GM18873 (cell line): ENCODE results near the gene RRAS.
"Not testable (repeated sequence)": the region's sequence is repeated elsewhere in the genome, so short reads cannot be mapped to it uniquely, and the experiment has no call there.

Experiments
- ATAC-seq: cut with Tn5 transposase; IDR thresholded peaks from one replicate; pipeline ENCODE4 v1.9.1; 2021; ENCODE audit warnings: mild to moderate bottlenecking, moderate library complexity, moderate number of reproducible peaks; ENCODE audit not compliant: unreplicated experiment, low FRiP score

RRAS gene

GRCh38 chr19:49635530-49636232 lies 4.3 kb downstream of the RRAS start:
- ATAC-seq = no peak

DNA sequence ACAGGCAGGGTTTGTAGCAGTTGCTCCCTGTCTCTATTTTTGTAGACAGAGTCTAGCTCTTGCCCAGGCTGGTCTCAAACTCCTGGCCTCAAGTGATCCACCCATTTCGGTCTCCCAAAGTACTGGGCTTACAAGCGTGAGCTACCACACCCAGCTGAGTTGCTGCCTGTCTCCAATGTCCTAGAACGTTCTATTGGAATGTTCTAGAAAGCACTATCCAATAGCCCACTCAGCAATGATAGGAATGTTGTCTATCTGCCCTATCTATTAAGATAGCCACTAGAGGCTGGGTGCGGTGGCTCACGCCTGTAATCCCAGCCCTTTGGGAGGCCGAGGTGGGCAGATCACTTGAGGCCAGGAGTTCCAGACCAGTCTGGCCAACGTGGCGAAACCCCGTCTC lies 6.7 kb downstream of the RRAS start:
- not testable (repeated sequence) for ATAC-seq

- ATAC-seq = no peak
These were observed 7.4 kb downstream of the RRAS start for GRCh38 chr19:49632576-49632975.

- ATAC-seq = no peak
These were observed 8.2 kb downstream of the RRAS start for GRCh38 chr19:49631610-49632192.

DNA sequence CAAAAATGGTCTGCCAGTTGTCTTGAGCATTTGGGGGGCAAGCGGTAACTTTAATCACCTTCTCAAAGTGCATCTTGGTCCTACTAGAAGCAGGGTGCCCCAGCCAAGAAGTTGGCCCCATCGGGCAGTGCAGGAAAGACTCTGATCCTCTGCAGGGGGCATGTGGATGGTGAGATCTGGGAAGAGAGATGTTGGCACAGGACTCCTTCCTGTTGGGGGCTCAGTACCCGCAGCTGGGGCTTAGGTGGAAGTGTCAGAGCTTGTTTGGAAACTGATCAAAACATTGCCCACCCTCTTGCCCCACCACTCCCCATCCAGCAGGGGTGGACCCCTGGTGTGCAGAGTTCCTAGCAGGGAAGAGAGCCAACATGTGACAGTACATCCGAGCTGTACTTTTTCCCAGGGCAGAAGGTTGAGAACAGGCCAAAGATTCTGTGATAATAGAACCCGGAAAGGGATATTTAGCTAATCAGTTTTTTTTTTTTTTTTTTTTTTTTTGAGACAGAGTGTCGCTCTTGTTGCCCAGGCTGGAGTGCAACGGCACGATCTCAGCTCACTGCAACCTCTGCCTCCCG lies 8.8 kb downstream of the RRAS start:
- no peak for ATAC-seq

- ATAC-seq = no peak
These were observed 10.3 kb downstream of the RRAS start for GRCh38 chr19:49629659-49630058.

DNA sequence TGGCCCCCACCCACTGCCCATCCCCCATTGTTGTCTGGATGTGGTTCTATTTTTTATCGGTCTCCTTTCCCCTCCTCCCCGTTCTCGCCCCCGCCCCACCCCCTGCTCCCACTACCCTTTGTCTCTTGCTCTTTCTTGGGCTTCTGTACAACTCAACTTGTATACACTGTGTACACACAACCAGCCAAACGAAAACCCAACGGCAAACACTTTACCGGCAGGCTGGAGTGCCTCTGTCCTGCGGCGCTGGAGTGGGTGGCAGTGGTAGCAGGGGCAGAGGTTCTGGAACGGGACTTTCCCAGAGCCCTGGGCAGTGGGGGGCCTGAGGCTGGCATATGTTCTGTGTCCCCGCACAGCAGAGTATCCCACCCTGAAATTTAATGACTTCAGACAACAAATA lies 13.7 kb downstream of the RRAS start:
- ATAC-seq = no peak

DNA sequence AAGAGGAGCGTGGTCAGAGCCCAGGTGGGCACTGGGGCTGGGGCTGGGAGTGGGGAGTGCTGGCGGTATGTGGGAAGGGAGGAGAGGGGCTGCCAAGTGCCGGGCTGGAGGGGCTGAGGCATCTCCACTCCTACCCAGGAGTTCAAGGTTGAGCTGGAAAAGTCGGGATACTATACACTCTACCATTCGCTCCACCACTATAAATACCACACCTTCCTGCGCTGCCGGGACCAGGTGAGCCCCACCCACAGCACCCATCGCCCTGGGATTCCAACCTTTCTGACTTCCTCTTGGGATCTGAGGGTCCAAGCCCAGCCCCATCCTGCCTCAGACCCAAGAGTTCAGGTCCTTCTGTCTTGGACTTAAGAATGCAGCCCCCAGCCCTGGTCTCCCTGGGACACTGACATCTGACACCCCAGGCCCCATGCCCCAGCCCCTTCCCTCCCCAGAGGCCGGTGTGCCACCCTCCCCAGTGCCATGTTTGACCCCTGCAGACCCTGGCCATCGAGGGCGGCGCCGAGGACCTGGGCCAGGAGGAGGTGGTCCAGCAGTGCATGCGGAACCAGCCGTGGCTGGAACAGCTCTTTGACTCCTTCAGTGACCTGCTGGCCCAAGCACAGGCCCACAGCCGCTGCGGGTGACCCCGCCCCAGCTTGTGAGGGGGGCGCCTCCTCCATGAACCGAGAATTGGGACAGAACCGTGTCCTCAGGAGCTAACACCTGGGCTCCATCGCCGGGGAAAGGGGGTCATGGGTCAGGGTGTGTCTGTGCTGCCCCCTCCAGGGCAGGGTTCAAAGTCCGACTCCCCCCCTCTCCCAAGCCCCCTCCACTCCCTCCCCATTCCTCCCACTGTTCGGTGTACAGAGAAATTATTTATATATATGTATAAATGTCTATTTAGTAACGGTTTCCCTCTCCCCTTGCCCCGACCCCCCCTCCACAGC lies 14.7 kb downstream of the RRAS start:
- no peak for ATAC-seq

GRCh38 chr19:49617860-49618259 lies 22.1 kb downstream of the RRAS start:
- not testable (repeated sequence) for ATAC-seq

DNA sequence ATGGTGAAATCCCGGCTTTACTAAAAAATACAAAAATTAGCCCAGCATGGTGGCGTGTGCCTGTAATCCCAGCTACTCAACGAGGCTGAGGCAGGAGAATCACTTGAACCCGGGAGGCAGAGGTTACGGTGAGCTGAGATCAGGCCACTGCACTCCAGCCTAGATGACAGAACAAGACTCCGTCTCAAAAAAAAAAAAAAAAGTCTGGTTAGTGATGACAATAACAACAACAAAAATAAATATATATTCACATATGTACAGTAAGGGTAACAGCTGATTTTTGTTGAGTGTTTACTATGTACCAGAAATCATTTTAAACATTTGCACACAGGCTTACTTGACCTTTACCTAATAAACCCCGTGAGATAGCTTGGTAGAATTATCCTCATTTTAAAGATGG lies 23.0 kb downstream of the RRAS start:
- ATAC-seq = no peak

- no peak for ATAC-seq
These were observed 23.4 kb downstream of the RRAS start for GRCh38 chr19:49616532-49616931.

GRCh38 chr19:49615861-49616260 lies 24.1 kb downstream of the RRAS start:
- ATAC-seq = no peak

- ATAC-seq = no peak
These were observed 25.7 kb downstream of the RRAS start for GRCh38 chr19:49614096-49614833.

GRCh38 chr19:49613374-49613773 lies 26.6 kb downstream of the RRAS start:
- ATAC-seq = no peak

DNA sequence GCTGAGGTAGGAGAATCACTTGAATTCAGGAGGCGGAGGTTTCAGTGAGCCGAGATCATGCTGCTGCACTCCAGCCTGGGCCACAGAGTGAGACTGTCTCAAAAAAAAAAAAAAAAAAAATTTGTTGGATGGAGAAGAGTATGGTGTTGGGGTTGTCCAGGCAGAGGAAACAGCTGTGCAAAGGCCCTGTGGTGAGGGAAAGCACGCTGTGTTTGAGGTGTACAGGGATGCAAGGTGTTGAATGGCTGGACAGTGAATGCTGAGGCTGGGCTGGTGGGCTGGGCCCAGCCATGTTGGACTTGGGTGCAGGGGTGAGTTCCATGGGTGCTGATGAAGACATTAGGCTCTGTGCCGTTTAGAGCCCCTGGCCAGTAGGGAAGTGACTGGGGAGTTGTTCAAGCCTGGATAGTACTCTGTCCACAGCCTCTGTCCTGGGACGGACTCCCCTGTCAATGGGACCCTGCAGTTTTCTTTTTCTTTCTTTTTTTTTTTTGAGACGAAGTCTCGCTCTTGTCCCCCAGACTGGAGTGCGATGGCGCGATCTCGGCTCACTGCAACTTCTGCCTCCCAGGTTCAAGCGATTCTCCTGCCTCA lies 30.3 kb downstream of the RRAS start:
- ATAC-seq = no peak

DNA sequence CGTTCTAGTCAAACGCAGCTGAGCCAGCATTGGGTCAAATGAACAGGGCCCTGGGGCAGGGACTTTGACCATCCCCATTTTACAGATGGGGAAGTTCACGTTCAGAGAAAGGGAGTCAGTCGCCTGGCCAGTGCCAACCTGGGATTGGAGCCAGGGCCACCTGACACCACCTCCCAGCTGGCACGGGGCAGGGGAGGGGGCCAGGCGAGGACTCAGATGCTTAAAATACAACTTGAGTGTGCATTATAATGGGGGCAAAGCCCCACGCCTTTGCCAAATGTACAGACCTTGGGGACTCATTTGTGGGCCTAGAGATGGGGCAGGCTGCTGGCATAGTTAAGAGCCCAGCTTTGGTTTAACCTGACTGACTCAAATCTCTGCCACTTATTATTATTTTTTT lies 34.3 kb downstream of the RRAS start:
- ATAC-seq = no peak

- no peak for ATAC-seq
These were observed 37.1 kb downstream of the RRAS start for GRCh38 chr19:49602806-49603205.

- ATAC-seq = no peak
These were observed 38.4 kb downstream of the RRAS start for GRCh38 chr19:49601482-49602038.

- no peak for ATAC-seq
These were observed 40.3 kb downstream of the RRAS start for GRCh38 chr19:49599378-49600295.
